ENCODE measurements around the gene GARIN1A. TPM values are rescaled to one million over a fixed set of nuclear protein-coding genes. Genes with fewer than 3 reads are reported as not detected.
"Not testable (repeated sequence)": the region's sequence is repeated elsewhere in the genome, so short reads cannot be mapped to it uniquely, and the experiment has no call there.

The GARIN1A gene
- total RNA-seq, result under 1 TPM; 0.39 to 0.63 TPM

DNA sequence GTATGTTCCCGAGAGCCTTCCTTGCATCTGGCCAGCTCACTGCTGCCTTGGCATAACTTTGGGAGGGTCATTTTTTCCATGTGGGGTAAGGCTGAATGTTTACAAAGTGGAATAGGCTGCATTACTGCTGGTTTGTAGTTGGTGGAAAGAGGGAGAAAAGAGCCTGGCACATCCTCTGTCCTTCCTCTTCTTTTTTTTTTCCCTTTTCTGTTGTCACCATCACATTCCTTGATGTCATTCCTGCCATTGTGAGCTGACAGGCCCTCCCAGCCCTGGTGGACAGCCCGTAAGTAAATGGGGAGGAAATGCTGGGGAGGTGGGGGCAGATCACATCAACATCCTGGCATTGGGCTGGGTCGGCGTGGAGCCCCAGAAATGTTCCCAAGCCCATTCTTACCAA is at the start of gene GARIN1A:
Gene GARIN1A, plus strand, starts transcription at position 301 of the 400 bp plus-strand sequence. CDS start 106 bp downstream, outside the sequence.
- no peak for DNase-seq (ENCODE audit: low spot score)
- Histone ChIP-seq H3K4me3 (no peak within 1 kb of the TSS), H3K27ac (no peak within 1 kb of the TSS), H3K4me1 (no peaks in the 10 kb centered on the region), H3K36me3 (no peaks in the 10 kb centered on the region), H3K27me3 (no peaks in the 10 kb centered on the region), H3K9me3 (no peaks in the 10 kb centered on the region)
- TF ChIP-seq, protein P1, sequence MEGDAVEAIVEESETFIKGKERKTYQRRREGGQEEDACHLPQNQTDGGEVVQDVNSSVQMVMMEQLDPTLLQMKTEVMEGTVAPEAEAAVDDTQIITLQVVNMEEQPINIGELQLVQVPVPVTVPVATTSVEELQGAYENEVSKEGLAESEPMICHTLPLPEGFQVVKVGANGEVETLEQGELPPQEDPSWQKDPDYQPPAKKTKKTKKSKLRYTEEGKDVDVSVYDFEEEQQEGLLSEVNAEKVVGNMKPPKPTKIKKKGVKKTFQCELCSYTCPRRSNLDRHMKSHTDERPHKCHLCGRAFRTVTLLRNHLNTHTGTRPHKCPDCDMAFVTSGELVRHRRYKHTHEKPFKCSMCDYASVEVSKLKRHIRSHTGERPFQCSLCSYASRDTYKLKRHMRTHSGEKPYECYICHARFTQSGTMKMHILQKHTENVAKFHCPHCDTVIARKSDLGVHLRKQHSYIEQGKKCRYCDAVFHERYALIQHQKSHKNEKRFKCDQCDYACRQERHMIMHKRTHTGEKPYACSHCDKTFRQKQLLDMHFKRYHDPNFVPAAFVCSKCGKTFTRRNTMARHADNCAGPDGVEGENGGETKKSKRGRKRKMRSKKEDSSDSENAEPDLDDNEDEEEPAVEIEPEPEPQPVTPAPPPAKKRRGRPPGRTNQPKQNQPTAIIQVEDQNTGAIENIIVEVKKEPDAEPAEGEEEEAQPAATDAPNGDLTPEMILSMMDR (IDR thresholded peaks at IDR 0.05), result no peak

DNA sequence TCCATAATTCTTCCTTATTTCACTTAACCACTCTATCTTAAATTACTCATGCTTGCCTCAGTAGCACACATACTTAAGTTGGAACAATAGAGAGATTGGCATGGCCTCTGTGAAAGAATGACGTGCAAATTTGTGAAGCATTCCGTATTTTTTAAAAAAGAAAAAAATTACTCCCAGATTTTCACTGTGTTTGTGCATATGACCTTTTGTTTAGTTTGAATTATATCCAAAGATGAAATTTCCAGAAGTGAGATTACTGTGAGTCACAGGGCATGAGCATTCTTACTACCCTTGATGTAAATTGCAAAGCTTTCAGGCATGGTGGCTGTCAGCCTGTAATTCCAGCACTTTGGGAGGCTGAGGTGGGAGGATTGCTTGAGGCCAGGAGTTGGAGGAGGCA is 45.0 kb upstream of the GARIN1A start:
- H3K27me3 ChIP-seq; H3K27ac ChIP-seq; H3K9me3 ChIP-seq; H3K4me3 ChIP-seq; DNase-seq (ENCODE audit: low spot score); H3K4me1 ChIP-seq: not testable (repeated sequence)
- peaks cover 72% of the 10 kb centered on the region for H3K36me3 ChIP-seq

DNA sequence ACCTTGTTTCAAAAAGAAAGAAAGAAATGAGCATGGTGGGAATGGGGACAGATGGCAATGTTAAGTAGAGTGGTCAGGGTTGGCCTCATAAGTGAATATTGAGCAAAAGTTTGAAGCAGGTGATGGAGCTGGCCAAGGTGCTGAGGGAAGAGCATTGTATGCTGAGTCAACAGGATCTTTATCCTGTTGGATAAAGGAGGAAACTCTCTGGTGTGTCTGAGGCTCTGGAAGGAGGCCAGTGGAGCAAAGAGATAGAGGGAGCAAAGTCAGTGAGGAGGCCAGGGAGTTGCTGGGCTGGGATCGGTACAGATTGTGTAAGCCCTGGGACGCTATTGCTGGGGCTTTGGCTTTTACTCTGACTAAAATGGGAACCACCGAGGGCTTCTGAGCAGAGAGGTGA is 38.2 kb upstream of the GARIN1A start:
- not testable (repeated sequence) for H3K27ac ChIP-seq; H3K4me1 ChIP-seq; H3K27me3 ChIP-seq; H3K9me3 ChIP-seq; H3K4me3 ChIP-seq; DNase-seq (ENCODE audit: low spot score)
- peaks cover 41% of the 10 kb centered on the region for H3K36me3 ChIP-seq

DNA sequence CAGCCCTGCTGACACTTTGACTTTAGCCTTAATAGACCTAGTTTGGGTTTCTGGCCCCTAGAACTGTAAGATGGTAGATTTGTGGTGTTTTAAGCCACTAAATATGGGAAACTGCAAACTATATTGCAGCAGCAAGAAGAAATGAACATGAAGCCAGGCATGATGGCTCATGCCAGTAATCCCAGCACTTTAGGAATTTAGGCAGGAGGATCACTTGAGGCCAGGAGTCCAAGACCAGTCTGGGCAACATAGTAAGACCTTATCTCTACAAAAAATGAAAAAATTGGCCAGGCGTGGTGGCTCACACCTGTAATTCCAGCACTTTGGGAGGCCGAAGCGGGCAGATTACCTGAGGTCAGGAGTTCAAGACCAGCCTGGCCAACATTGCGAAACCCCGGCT is 26.9 kb upstream of the GARIN1A start:
- H3K36me3 ChIP-seq, result peaks cover 27% of the 10 kb centered on the region
- H3K27me3 ChIP-seq; H3K9me3 ChIP-seq; H3K4me3 ChIP-seq; DNase-seq (ENCODE audit: low spot score); H3K4me1 ChIP-seq; H3K27ac ChIP-seq: not testable (repeated sequence)

DNA sequence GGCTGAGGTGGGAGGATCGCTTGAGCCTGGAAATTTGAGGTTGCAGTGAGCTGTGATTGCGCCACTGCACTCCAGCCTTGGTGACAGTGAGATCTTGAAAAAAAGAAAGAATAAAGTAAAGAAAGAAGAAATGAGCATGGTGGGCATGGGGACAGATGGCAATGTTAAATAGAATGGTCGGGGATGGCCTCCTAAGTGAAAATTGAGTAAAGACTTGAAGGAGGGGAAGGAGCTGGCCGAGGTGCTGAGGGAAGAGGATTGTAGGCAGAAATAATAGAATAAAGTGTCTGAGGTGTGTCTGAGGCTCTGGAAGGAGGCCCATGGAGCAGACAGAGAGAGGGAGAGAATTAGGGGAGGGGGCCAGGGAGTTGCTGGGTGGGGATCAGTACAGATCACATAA is 26.2 kb upstream of the GARIN1A start:
- not testable (repeated sequence) for H3K27ac ChIP-seq; H3K9me3 ChIP-seq; H3K27me3 ChIP-seq; H3K4me3 ChIP-seq; DNase-seq (ENCODE audit: low spot score); H3K4me1 ChIP-seq
- peaks cover 20% of the 10 kb centered on the region for H3K36me3 ChIP-seq

DNA sequence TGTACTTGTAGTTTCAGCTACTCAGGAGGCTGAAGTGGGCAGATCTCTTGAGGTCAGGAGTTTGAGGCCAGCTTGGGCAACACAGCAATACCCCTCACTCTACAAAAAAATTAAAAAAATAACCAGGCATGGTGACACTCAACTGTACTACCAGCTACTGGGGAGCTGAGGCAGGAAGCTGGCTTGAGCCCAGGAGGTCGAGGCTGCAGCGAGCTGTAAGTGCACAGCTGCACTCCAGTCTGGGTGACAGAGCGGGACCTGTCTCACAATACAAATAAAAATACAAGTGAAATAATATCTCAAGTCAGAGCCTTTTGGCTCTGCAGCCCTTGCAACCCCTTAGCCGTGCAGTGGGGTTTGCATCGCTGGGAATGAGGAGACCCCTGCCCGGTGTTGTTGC is 25.2 kb upstream of the GARIN1A start:
- not testable (repeated sequence) for H3K27me3 ChIP-seq; H3K9me3 ChIP-seq; DNase-seq (ENCODE audit: low spot score); H3K4me1 ChIP-seq; H3K4me3 ChIP-seq; H3K27ac ChIP-seq
- peaks cover 16% of the 10 kb centered on the region for H3K36me3 ChIP-seq

DNA sequence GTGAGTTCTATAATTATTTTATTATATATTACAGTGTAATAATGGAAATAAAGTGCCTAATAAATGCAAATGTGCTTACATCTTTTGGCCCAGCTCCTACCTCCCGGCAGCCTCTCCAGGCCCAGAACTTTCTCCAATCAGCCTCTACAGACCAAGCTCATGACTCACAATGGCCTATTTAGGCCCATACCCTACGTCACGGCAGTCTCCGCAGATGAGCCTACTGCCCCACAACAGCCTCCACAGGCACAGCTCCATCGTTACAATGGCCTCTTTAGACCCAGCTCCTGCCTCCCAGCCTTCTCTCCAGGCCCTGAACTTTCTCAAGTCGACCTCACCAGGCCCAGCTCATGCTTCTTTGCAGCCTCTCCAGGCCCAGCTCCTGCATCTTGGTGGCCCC is 21.0 kb upstream of the GARIN1A start:
- H3K27me3 ChIP-seq; DNase-seq (ENCODE audit: low spot score); H3K4me3 ChIP-seq; H3K4me1 ChIP-seq; H3K27ac ChIP-seq; H3K9me3 ChIP-seq: not testable (repeated sequence)
- peaks cover 22% of the 10 kb centered on the region for H3K36me3 ChIP-seq

DNA sequence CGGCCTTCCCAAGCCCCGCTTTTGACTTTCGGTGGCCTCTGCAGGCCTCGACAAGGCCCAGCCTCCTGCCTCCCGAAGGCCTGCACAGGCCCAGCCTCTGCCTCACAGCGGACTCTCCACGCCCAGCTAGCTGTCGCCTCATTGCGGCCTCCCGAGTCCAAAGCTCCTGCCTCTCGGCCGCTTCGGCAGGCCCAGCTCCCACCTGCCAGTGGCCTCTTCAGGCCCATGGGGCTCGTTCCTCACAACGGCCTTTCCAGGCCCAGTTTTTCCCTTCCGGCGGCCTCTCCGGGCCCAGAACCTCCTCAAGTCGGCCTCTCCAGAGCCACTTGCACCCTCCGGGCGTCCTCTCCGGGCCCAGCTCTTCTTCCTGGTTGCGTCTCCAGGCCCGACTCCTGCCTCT is 19.5 kb upstream of the GARIN1A start:
- H3K4me3 ChIP-seq; H3K27ac ChIP-seq; H3K27me3 ChIP-seq; DNase-seq (ENCODE audit: low spot score); H3K4me1 ChIP-seq; H3K9me3 ChIP-seq: not testable (repeated sequence)
- peaks cover 18% of the 10 kb centered on the region for H3K36me3 ChIP-seq

DNA sequence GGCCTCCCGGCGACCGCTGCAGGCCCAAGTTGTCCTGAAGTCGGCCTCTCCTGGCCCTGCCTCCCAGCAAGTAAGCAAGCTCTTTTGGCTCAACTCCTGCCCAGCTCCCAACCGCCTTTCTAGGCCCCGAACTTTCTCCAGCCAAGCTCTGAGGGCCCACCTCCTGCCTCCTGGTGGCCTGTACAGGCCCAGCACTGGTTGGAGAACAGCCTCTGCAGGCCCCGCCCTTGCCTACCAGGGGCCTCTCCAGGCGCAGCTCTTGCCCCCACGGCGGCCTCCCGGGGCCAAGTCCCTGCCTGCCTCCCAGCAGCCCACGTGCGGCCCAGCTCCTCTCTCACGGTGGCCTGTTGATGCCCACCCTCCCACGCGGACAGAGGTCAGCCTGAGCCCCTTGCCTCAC is 18.9 kb upstream of the GARIN1A start:
- not testable (repeated sequence) for H3K4me1 ChIP-seq; H3K4me3 ChIP-seq; H3K27ac ChIP-seq; DNase-seq (ENCODE audit: low spot score); H3K9me3 ChIP-seq; H3K27me3 ChIP-seq
- peaks cover 18% of the 10 kb centered on the region for H3K36me3 ChIP-seq

DNA sequence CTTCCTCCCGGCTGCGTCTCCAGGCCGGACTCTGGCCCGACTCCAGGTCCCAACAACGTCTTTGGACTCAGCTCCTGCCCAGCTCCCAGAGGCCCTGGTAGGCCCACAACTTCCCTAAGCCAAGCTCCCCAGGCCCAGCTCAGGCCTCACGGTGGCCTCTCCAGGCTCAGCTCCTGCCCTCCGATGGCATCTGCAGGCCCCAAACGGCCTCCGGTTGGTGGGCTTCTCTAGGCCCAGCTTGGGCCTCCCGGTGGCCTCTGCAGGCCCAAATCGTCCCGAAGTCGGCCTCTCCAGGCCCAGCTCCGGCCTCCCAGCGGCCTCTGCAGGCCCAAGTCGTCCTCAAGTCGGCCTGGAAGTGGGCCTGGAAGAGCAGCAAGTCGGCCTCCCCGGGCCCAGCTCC is 18.0 kb upstream of the GARIN1A start:
- not testable (repeated sequence) for H3K27me3 ChIP-seq; H3K27ac ChIP-seq; H3K4me1 ChIP-seq; DNase-seq (ENCODE audit: low spot score); H3K4me3 ChIP-seq; H3K9me3 ChIP-seq
- peaks cover 18% of the 10 kb centered on the region for H3K36me3 ChIP-seq

DNA sequence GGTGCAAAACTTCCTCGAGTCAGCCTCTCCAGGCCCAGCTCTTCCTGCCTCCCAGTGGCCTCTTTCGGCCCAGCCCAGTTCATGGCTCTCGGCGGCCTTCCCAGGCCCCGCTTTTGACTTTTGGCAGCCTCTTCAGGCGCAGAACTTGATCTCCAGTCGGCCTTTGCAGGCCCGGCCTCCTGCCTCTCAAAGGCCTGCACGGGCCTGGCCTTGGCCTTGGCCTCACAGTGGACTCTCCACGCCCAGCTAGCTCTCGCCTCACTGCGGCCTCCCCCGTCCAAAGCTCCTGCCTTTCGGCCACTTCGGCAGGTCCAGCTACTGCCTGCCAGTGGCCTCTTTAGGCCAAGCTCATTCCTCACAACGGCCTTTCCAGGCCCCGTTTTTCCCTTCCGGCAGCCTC is 17.6 kb upstream of the GARIN1A start:
- not testable (repeated sequence) for DNase-seq (ENCODE audit: low spot score); H3K4me1 ChIP-seq; H3K9me3 ChIP-seq; H3K4me3 ChIP-seq; H3K27ac ChIP-seq; H3K27me3 ChIP-seq
- H3K36me3 ChIP-seq, result peaks cover 18% of the 10 kb centered on the region

DNA sequence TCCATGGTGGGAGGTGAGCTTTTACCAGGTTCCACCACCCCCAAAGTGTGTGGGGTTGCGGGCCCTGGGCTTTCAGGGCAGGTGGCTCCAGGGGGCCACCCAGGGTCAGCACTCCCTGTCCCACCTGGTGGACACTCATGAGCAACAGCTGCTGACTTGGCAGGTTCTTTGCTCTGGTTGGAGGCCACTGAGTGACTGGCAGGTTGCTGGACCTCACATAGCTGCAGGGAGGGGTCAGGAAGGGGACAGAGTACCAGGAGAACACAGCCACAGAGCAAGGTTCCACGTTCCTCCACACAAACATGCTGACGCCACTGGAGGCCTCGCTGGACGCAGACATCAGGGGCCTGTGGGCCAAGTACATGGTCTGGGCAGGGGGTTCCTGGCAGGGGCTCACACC is 13.7 kb upstream of the GARIN1A start:
- H3K4me1 ChIP-seq; H3K27ac ChIP-seq; DNase-seq (ENCODE audit: low spot score); H3K4me3 ChIP-seq; H3K36me3 ChIP-seq; H3K27me3 ChIP-seq: not testable (repeated sequence)
- H3K9me3 ChIP-seq, result peaks cover 0 to 12% of the 10 kb centered on the region in 2 donors
